K562 (cell line): ENCODE data around the gene CD6. TPM values are rescaled to one million over a fixed set of nuclear protein-coding genes. Genes with fewer than 3 reads are reported as not detected.

Experiments
- ATAC-seq: fragments of 200-7000 bp; cut with Tn5 transposase; 3 replicates; pipeline ENCODE4 v1.9.1; 2020; ENCODE audit warnings: moderate library complexity
- BruUV-seq: library from RNA; stranded (reverse); fragments of 400-500 nt; replicated peaks from 2 replicates; lab custom pipeline; 2021; lab: Mats Ljungman, UMichigan
- CTCF ChIA-PET: fragments of 300-600 bp; formaldehyde crosslinking; extraction: SDS; loops from one replicate; lab custom pipeline; 2021; ENCODE audit warnings: low intra/inter-chr PET ratio; lab: Yijun Ruan, JAX
- POLR2A ChIA-PET: fragments of 300-600, 350-650 bp; sonication (Branson Sonifier 250); formaldehyde crosslinking; extraction: SDS; loops from one replicate; lab custom pipeline; 2021; ENCODE audit warnings: antibody characterized with exemption, inconsistent platforms; lab: Yijun Ruan, JAX
- DNase-seq, 4 experiments: peaks; one replicate each; pipeline versions ENCODE4 v3.0.0 to v3.0.0-alpha.2; 2011 to 2018; ENCODE audit warnings: low spot score in 3 of 4, mixed read lengths in 3 of 4; ENCODE audit errors: extremely low read depth in 1 of 4
- FAIRE-seq: peaks from 2 replicates; lab custom pipeline; 2011; peaks lifted over from hg19 to GRCh38; lab: Jason Lieb, UNC
- H2AFZ ChIP-seq: 2 replicates; pipeline ENCODE4 v1.6.0; 2011; ENCODE audit warnings: low read depth, low read length, control low read depth, inconsistent platforms
- H3K27ac ChIP-seq: fragments of 200-600 bp; 3 replicates; pipeline ENCODE4 v1.8.0; 2011; ENCODE audit warnings: low read depth, mild to moderate bottlenecking, control low read depth, inconsistent platforms, low read length, moderate library complexity, mixed read lengths; ENCODE audit errors: extremely low read depth
- H3K27me3 ChIP-seq, 2 experiments: fragments of 300-600 bp in 1 of 2; 2 replicates in 1 of 2; 3 replicates in 1 of 2; pipeline versions ENCODE4 v1.6.0 to v1.8.0; 2011; ENCODE audit warnings: inconsistent platforms in 2 of 2, low read length in 2 of 2, mild to moderate bottlenecking in 1 of 2, mixed read lengths in 1 of 2, moderate library complexity in 1 of 2; ENCODE audit not compliant: control insufficient read depth in 2 of 2, insufficient read depth in 2 of 2
- H3K36me3 ChIP-seq: fragments of 300-600 bp; 3 replicates; pipeline ENCODE4 v1.8.0; 2011; ENCODE audit warnings: mild to moderate bottlenecking, low read length, inconsistent platforms; ENCODE audit not compliant: control insufficient read depth, insufficient read depth
- H3K4me1 ChIP-seq, 2 experiments: fragments of 200-600 bp in 1 of 2; replicated peaks in 1 of 2; 2 replicates in 1 of 2; 3 replicates in 1 of 2; pipeline versions ENCODE4 v1.5.1 to v1.8.0; 2011; ENCODE audit warnings: inconsistent platforms in 2 of 2, low read length in 2 of 2, mild to moderate bottlenecking in 1 of 2, mixed read lengths in 1 of 2, moderate library complexity in 1 of 2; ENCODE audit not compliant: control insufficient read depth in 2 of 2, insufficient read depth in 2 of 2
- H3K4me2 ChIP-seq: 2 replicates; pipeline ENCODE4 v1.6.1; 2011; ENCODE audit warnings: low read length, control low read depth, inconsistent platforms, mixed read lengths; ENCODE audit not compliant: insufficient read depth
- H3K4me3 ChIP-seq: fragments of 200-600 bp; sonication (generic), shearing (Covaris generic); 2 replicates; pipeline ENCODE4 v1.5.1; 2016; ENCODE audit warnings: control low read depth, inconsistent platforms
- H3K79me2 ChIP-seq: fragments of 200-600 bp; 3 replicates; pipeline ENCODE4 v1.8.0; 2011; ENCODE audit warnings: low read length, inconsistent platforms; ENCODE audit not compliant: control insufficient read depth, insufficient read depth
- H3K9ac ChIP-seq, 2 experiments: 2 replicates each; pipeline versions ENCODE4 v1.6.0 to v1.6.1; 2011; ENCODE audit warnings: low read depth in 2 of 2, low read length in 2 of 2, control low read depth in 1 of 2, inconsistent platforms in 1 of 2, mild to moderate bottlenecking in 1 of 2, mixed read lengths in 1 of 2; ENCODE audit not compliant: insufficient read depth in 1 of 2
- H3K9me1 ChIP-seq: one replicate; pipeline ENCODE4 v1.6.0; 2011; ENCODE audit warnings: inconsistent platforms, mild to moderate bottlenecking, low read length, moderate library complexity; ENCODE audit not compliant: control insufficient read depth, insufficient read depth
- H3K9me3 ChIP-seq: replicated peaks from 2 replicates; pipeline ENCODE4 v1.5.1; 2011; ENCODE audit warnings: low read depth, low read length, inconsistent platforms; ENCODE audit not compliant: control insufficient read depth, insufficient read depth
- H4K20me1 ChIP-seq: replicated peaks from 2 replicates; pipeline ENCODE4 v1.6.1; 2011; ENCODE audit warnings: low read length, inconsistent platforms, mixed read lengths; ENCODE audit not compliant: control insufficient read depth, insufficient read depth
- NR4A1 ChIP-seq, 2 experiments: fragments of 250-450 bp in 1 of 2; fragments of 450-650 bp in 1 of 2; sonication (Bioruptor Pico) in 1 of 2; IDR thresholded peaks; 2 replicates each; pipeline versions ENCODE4 v1.4.0 to v1.6.1; 2016 to 2020; ENCODE audit warnings: mild to moderate bottlenecking in 2 of 2, missing compliant biosample characterization in 1 of 2, missing genetic modification characterization in 1 of 2, moderate library complexity in 1 of 2
- PHTF2 ChIP-seq: fragments of 250-450 bp; sonication (Bioruptor Pico); IDR thresholded peaks from 2 replicates; pipeline ENCODE4 v1.5.0; 2021; ENCODE audit warnings: mild to moderate bottlenecking
- TCFL5 ChIP-seq: fragments of 250-450 bp; sonication (Bioruptor Pico); conservative IDR thresholded peaks from 2 replicates; pipeline ENCODE4 v1.6.1; 2021; ENCODE audit warnings: mild to moderate bottlenecking, moderate library complexity, matching md5 sums
- ZBTB7A ChIP-seq: IDR thresholded peaks from 2 replicates; pipeline ENCODE4 v1.6.1; 2011; ENCODE audit warnings: low read depth, mild to moderate bottlenecking, low read length, moderate library complexity, borderline replicate concordance; ENCODE audit not compliant: control insufficient read depth
- ZKSCAN1 ChIP-seq: fragments of 150-350 bp; IDR thresholded peaks from 2 replicates; pipeline ENCODE4 v1.6.1; 2016; ENCODE audit warnings: low read depth, low read length
- ZNF197 ChIP-seq: fragments of 200-800 bp; sonication (Bioruptor generic); IDR thresholded peaks from 2 replicates; pipeline ENCODE4 v1.6.1; 2016; ENCODE audit warnings: low read depth, missing genetic modification characterization, missing compliant biosample characterization
- WGBS: fragments of 100-300 bp; shearing (Covaris generic); methylation state at CpG from one replicate; pipeline ENCODE4 v1.1.6; 2016; ENCODE audit warnings: low coverage, mixed read lengths; ENCODE audit not compliant: insufficient coverage; ENCODE audit errors: missing lambda C conversion rate; 5-methylcytosine and 5-hydroxymethylcytosine counted together
- in situ Hi-C: fragments of 300-500 bp; cut with MboI; formaldehyde crosslinking; loops from 4 replicates; pipeline ENCODE4 v1.15.0; 2018; ENCODE audit warnings: inconsistent platforms, mixed read lengths
- intact Hi-C: fragments of 100-400 bp; cut with micrococcal nuclease; formaldehyde crosslinking; loops from 2 replicates; pipeline ENCODE4 v1.14.2; 2022
- polyA plus RNA-seq, 8 experiments: library from polyadenylated mRNA; depleted of rRNA in 4 of 8; stranded (reverse) in 5 of 8; unstranded in 3 of 8; fragments of >200 nt; fragmentation: Nextera tagmentation in 2 of 8; fragmentation: Illumina TruSeq in 1 of 8; extraction: Ambion mirVana in 2 of 8; extraction: Trizol in 1 of 8; gene quantifications; 2 replicates each; pipeline versions ENCODE4 v1.2.1 to v1.2.3, GENCODE V29; 2011 to 2014; ENCODE audit warnings: inconsistent platforms in 1 of 8, missing spikeins in 1 of 8
- total RNA-seq, 7 experiments: library from RNA; depleted of rRNA in 6 of 7; stranded (reverse); fragments of >200 nt in 6 of 7; fragmentation: Illumina TruSeq in 2 of 7; extraction: Trizol in 2 of 7; gene quantifications; 2 replicates each; pipeline versions ENCODE4 v1.2.1 to v1.2.3, GENCODE V29; 2011 to 2021; ENCODE audit warnings: low replicate concordance in 1 of 7
- TF ChIP-seq, protein P1 (sequence below): sonication (generic); formaldehyde crosslinking; IDR thresholded peaks from 2 replicates; pipeline ENCODE4 v1.8.0; 2022; ENCODE audit warnings: missing genetic modification reagents, mild to moderate bottlenecking, moderate library complexity, borderline replicate concordance
- TF ChIP-seq, protein P2 (sequence below): fragments of 250-450 bp; sonication (Bioruptor Pico); IDR thresholded peaks from 2 replicates; pipeline ENCODE4 v1.8.0; 2021; ENCODE audit warnings: mild to moderate bottlenecking, moderate library complexity
- TF ChIP-seq, protein P3 (sequence below), 2 experiments: IDR thresholded peaks; 2 replicates each; pipeline ENCODE4 v1.6.1; 2012; ENCODE audit warnings: improper control_type of control experiment in 2 of 2, low read depth in 2 of 2, low read length in 2 of 2, borderline replicate concordance in 1 of 2
- TF ChIP-seq, protein P4 (sequence below), 2 experiments: IDR thresholded peaks; 2 replicates each; pipeline ENCODE4 v1.6.1; 2011; ENCODE audit warnings: borderline replicate concordance in 1 of 2, control low read depth in 1 of 2, low read depth in 1 of 2, low read length in 1 of 2, mild to moderate bottlenecking in 1 of 2, mixed read lengths in 1 of 2, moderate library complexity in 1 of 2; ENCODE audit not compliant: insufficient read depth in 1 of 2, insufficient read length in 1 of 2, poor library complexity in 1 of 2, severe bottlenecking in 1 of 2; ENCODE audit errors: extremely low read depth in 1 of 2
- TF ChIP-seq, protein P5 (sequence below), 2 experiments: fragments of 450-650 bp in 1 of 2; sonication (generic) in 1 of 2; formaldehyde crosslinking in 1 of 2; IDR thresholded peaks in 1 of 2; conservative IDR thresholded peaks in 1 of 2; 2 replicates each; pipeline versions ENCODE4 v1.6.1 to v1.8.1; 2016 to 2023; ENCODE audit warnings: mild to moderate bottlenecking in 2 of 2, moderate library complexity in 2 of 2, inconsistent platforms in 1 of 2, missing genetic modification reagents in 1 of 2

Gene CD6
- total and polyA plus RNA-seq, 9 of the 15 experiments (the other 6 are each of a cell fraction or from before 2014, with no cell fraction given), result 0.84 TPM; not detected in 8

DNA sequence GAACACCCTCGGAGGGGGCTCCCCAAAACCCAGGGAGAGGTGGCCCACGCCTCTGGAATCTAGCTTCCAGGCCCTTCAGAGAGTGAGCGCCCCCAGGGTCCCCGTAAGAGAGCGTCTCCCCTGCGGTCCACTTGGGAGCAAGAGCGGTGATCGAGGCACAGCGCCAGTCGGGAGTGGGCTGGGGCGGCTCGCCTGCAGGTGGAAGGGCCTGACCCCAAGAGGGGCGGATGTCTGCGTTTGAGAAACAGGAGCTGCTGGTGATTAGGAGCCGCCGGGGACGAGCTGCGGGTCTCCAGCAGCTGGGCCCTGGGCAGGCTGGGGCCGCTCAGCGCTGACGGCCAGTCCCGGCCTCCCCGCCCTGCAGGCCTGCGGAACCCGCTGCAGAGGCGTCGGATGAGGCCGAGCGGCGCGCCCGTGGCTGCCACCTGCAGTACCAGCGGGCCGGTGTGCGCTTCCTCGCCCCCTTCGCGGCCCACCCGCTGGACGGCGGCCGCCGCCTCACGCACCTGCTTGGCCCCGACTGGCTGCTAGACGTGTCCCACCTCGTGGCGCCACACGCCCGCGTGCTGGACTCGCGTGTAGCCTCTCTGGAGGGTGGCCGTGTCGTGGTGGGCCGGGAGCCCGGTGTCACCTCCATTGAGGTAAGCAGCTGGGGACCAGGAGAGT, 37.2 kb upstream of the CD6 start:
- DNase-seq (no peak), ATAC-seq (peak; percentile 64), FAIRE-seq (no peak)
- H3K36me3 ChIP-seq, result no peaks in the 10 kb centered on the region
- in situ Hi-C loops (no loop called here), intact Hi-C loops (no loop called here)
- no peak overlapping the region for H3K9ac ChIP-seq
- H3K27ac ChIP-seq, result no peak overlapping the region
- no TSS peak for BruUV-seq
- H3K4me2 ChIP-seq, result no peak overlapping the region
- H3K9me1 ChIP-seq, result no peaks in the 10 kb centered on the region
- peaks cover 72 to 93% of the 10 kb centered on the region in 2 experiments for H3K27me3 ChIP-seq
- no peak overlapping the region for H2AFZ ChIP-seq
- H4K20me1 ChIP-seq, result peaks cover 22% of the 10 kb centered on the region; the same call in 1 of the 2 replicates
- H3K4me1 ChIP-seq, result peaks cover 0 to 24% of the 10 kb centered on the region in 2 experiments; a peak in 1 of 5 replicates
- TF ChIP-seq, protein P1, sequence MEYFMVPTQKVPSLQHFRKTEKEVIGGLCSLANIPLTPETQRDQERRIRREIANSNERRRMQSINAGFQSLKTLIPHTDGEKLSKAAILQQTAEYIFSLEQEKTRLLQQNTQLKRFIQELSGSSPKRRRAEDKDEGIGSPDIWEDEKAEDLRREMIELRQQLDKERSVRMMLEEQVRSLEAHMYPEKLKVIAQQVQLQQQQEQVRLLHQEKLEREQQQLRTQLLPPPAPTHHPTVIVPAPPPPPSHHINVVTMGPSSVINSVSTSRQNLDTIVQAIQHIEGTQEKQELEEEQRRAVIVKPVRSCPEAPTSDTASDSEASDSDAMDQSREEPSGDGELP (CRISPR knock-in tag), result 0 out of 2 replicates have a peak, but pooled peaks have one; percentile 20
- TF ChIP-seq TCFL5 (CRISPR knock-in tag) (no peak), ZBTB7A (no peak), PHTF2 (CRISPR knock-in tag) (no peak), ZKSCAN1 (no peak), NR4A1 (CRISPR knock-in tag; IDR thresholded peaks at IDR 0.05) (no peak), NR4A1 (tag; IDR thresholded peaks at IDR 0.05) (no peak), ZNF197 (CRISPR knock-in tag) (no peak)
- TF ChIP-seq, protein P2, sequence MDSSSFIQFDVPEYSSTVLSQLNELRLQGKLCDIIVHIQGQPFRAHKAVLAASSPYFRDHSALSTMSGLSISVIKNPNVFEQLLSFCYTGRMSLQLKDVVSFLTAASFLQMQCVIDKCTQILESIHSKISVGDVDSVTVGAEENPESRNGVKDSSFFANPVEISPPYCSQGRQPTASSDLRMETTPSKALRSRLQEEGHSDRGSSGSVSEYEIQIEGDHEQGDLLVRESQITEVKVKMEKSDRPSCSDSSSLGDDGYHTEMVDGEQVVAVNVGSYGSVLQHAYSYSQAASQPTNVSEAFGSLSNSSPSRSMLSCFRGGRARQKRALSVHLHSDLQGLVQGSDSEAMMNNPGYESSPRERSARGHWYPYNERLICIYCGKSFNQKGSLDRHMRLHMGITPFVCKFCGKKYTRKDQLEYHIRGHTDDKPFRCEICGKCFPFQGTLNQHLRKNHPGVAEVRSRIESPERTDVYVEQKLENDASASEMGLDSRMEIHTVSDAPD (CRISPR knock-in tag), result no peak
- TF ChIP-seq, protein P3, sequence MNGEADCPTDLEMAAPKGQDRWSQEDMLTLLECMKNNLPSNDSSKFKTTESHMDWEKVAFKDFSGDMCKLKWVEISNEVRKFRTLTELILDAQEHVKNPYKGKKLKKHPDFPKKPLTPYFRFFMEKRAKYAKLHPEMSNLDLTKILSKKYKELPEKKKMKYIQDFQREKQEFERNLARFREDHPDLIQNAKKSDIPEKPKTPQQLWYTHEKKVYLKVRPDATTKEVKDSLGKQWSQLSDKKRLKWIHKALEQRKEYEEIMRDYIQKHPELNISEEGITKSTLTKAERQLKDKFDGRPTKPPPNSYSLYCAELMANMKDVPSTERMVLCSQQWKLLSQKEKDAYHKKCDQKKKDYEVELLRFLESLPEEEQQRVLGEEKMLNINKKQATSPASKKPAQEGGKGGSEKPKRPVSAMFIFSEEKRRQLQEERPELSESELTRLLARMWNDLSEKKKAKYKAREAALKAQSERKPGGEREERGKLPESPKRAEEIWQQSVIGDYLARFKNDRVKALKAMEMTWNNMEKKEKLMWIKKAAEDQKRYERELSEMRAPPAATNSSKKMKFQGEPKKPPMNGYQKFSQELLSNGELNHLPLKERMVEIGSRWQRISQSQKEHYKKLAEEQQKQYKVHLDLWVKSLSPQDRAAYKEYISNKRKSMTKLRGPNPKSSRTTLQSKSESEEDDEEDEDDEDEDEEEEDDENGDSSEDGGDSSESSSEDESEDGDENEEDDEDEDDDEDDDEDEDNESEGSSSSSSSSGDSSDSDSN (IDR thresholded peaks at IDR 0.05; ENCODE audit: borderline replicate concordance in 1 of 2, low read depth in 2 of 2, low read length in 2 of 2), result 0 out of 4 replicates have a peak, but pooled peaks of 1 of the 2 experiments have one; percentile 44
- TF ChIP-seq, protein P4, sequence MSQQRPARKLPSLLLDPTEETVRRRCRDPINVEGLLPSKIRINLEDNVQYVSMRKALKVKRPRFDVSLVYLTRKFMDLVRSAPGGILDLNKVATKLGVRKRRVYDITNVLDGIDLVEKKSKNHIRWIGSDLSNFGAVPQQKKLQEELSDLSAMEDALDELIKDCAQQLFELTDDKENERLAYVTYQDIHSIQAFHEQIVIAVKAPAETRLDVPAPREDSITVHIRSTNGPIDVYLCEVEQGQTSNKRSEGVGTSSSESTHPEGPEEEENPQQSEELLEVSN (IDR thresholded peaks at IDR 0.05; ENCODE audit: borderline replicate concordance in 1 of 2, extremely low read depth in 1 of 2, insufficient read depth in 1 of 2, insufficient read length in 1 of 2, low read depth in 1 of 2, low read length in 1 of 2, poor library complexity in 1 of 2, severe bottlenecking in 1 of 2), result peak in 1 of 2 experiments; percentile 7
- TF ChIP-seq, protein P5, sequence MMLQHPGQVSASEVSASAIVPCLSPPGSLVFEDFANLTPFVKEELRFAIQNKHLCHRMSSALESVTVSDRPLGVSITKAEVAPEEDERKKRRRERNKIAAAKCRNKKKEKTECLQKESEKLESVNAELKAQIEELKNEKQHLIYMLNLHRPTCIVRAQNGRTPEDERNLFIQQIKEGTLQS (IDR thresholded peaks at IDR 0.05), result no peak
- TF ChIP-seq, protein P5 (CRISPR knock-in tag; conservative IDR thresholded peaks at IDR 0.05), result no peak
- no peaks in the 10 kb centered on the region for H3K79me2 ChIP-seq
- ChIA-PET POLR2A (no interaction called here), CTCF (no interaction called here)
- no peak overlapping the region for H3K4me3 ChIP-seq
- WGBS, result 10% methylated on average over 39 of the region's 57 CpGs
- H3K9me3 ChIP-seq, result no peaks in the 10 kb centered on the region
